ENCODE results near the gene ZNF423.

DNA sequence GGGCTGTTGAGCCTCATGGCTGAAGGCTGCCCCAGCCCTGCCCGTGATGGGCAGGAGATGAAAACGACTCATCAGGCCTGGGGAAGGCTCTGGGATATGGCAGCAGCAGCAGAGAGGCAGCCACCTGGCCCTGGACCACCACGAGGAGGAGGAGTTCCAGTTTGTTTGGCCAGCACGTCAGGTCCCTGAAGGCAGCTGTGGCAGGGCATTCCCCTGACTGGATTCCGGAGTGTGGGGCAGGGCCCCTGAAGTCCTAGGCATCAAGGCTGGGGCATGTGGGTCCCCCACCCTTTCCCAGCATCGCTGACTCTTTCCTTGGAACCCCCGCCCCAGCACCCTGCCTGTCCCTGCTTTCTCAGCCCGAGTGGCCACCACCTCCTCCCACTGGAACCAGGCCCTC lies 197.4 kb downstream of the ZNF423 start:
- no peak for TF ChIP-seq ZNF780A (CRISPR knock-in tag; IDR thresholded peaks at IDR 0.05)
- TF ChIP-seq ZNF449 (CRISPR knock-in tag; IDR thresholded peaks at IDR 0.05): no peak
- no peak for TF ChIP-seq SLC30A9 (CRISPR knock-in tag; IDR thresholded peaks at IDR 0.05)
- no peak for TF ChIP-seq ETV1 (tag; conservative IDR thresholded peaks at IDR 0.05; ENCODE audit: low read depth)
